ENCODE results near the gene ABCC1. TPM values are rescaled to one million over a fixed set of nuclear protein-coding genes. Genes with fewer than 3 reads are reported as not detected.
"Not testable (repeated sequence)": the region's sequence is repeated elsewhere in the genome, so short reads cannot be mapped to it uniquely, and the experiment has no call there.

Gene ABCC1
- polyA plus RNA-seq, 6 donors from 2014 or later, result 2.9 to 9.0 (median 5.3) TPM

- H3K4me1 Mint-ChIP-seq, result no peaks in the 10 kb centered on the region
- H3K4me3 Mint-ChIP-seq, result no peak overlapping the region
- DNase-seq (no peak), ATAC-seq (ENCODE audit: low read depth in 2 of 2) (no peak)
- no peaks in the 10 kb centered on the region for H3K27me3 Mint-ChIP-seq
- no peak overlapping the region for H3K27ac Mint-ChIP-seq
- no peaks in the 10 kb centered on the region for H3K9me3 Mint-ChIP-seq
- H3K36me3 Mint-ChIP-seq, result no peaks in the 10 kb centered on the region
Observed at GRCh38 chr16:15924996-15925395, 24.4 kb upstream of the ABCC1 start.

GRCh38 chr16:15925631-15926030 is 23.8 kb upstream of the ABCC1 start:
- Mint-ChIP-seq H3K4me1 (no peaks in the 10 kb centered on the region), H3K36me3 (no peaks in the 10 kb centered on the region), H3K4me3 (no peak overlapping the region), H3K27me3 (no peaks in the 10 kb centered on the region), H3K27ac (no peak overlapping the region), H3K9me3 (no peaks in the 10 kb centered on the region)
- DNase-seq (no peak), ATAC-seq (ENCODE audit: low read depth in 2 of 2) (no peak)

GRCh38 chr16:15928261-15929104 is 20.9 kb upstream of the ABCC1 start:
- H3K27me3 Mint-ChIP-seq, result no peaks in the 10 kb centered on the region
- H3K4me3 Mint-ChIP-seq, result no peak overlapping the region
- no peak for ATAC-seq (ENCODE audit: low read depth in 2 of 2)
- no peaks in the 10 kb centered on the region for H3K9me3 Mint-ChIP-seq
- H3K36me3 Mint-ChIP-seq, result no peaks in the 10 kb centered on the region
- H3K4me1 Mint-ChIP-seq, result no peaks in the 10 kb centered on the region
- no peak for DNase-seq
- no peak overlapping the region for H3K27ac Mint-ChIP-seq

GRCh38 chr16:15932939-15933338 is 16.5 kb upstream of the ABCC1 start:
- H3K4me1 Mint-ChIP-seq, result peaks cover 0 to 3% (median 0%) of the 10 kb centered on the region in 3 donors
- H3K27ac Mint-ChIP-seq, result no peak overlapping the region
- H3K4me3 Mint-ChIP-seq, result no peak overlapping the region
- no peaks in the 10 kb centered on the region for H3K36me3 Mint-ChIP-seq
- ATAC-seq (ENCODE audit: low read depth in 2 of 2) (no peak), DNase-seq (no peak)
- no peaks in the 10 kb centered on the region for H3K9me3 Mint-ChIP-seq
- no peaks in the 10 kb centered on the region for H3K27me3 Mint-ChIP-seq

GRCh38 chr16:15933781-15934180 is 15.6 kb upstream of the ABCC1 start:
- no peaks in the 10 kb centered on the region for H3K27me3 Mint-ChIP-seq
- H3K4me3 Mint-ChIP-seq, result no peak overlapping the region
- ATAC-seq (ENCODE audit: low read depth in 2 of 2) (no peak), DNase-seq (no peak)
- H3K9me3 Mint-ChIP-seq, result no peaks in the 10 kb centered on the region
- H3K27ac Mint-ChIP-seq, result peak overlapping the region in 1 of 6 donors; percentile 22
- peaks cover 0 to 3% (median 0%) of the 10 kb centered on the region in 3 donors for H3K4me1 Mint-ChIP-seq
- H3K36me3 Mint-ChIP-seq, result no peaks in the 10 kb centered on the region

- Mint-ChIP-seq H3K4me3 (no peak overlapping the region), H3K9me3 (peaks cover 0 to 1% (median 0%) of the 10 kb centered on the region in 7 donors), H3K4me1 (peaks cover 0 to 3% (median 3%) of the 10 kb centered on the region in 3 donors), H3K27ac (no peak overlapping the region), H3K27me3 (no peaks in the 10 kb centered on the region), H3K36me3 (no peaks in the 10 kb centered on the region)
- DNase-seq (no peak), ATAC-seq (ENCODE audit: low read depth in 2 of 2) (no peak)
Observed at GRCh38 chr16:15934991-15935390, 14.4 kb upstream of the ABCC1 start.

- not testable (repeated sequence) for ATAC-seq (ENCODE audit: low read depth in 2 of 2); H3K36me3 Mint-ChIP-seq
Observed at GRCh38 chr16:15936809-15937208, 12.6 kb upstream of the ABCC1 start.

GRCh38 chr16:15942931-15943690 is 6.3 kb upstream of the ABCC1 start:
- Mint-ChIP-seq H3K9me3 (peaks cover 0 to 1% (median 0%) of the 10 kb centered on the region in 7 donors), H3K27ac (peak overlapping the region; percentile 58 to 97 (median 78)), H3K4me3 (peak overlapping the region; percentile 32 to 88 (median 61)), H3K27me3 (no peaks in the 10 kb centered on the region), H3K36me3 (no peaks in the 10 kb centered on the region), H3K4me1 (peaks cover 14 to 29% (median 21%) of the 10 kb centered on the region in 3 donors)
- DNase-seq (peak; percentile 51), ATAC-seq (ENCODE audit: low read depth in 2 of 2) (peak; percentile 92 to 93)

More at GRCh38 chr16:15936809-15937208, 12.6 kb upstream of the ABCC1 start:
- peaks cover 2 to 11% (median 3%) of the 10 kb centered on the region in 3 donors for H3K4me1 Mint-ChIP-seq
- not testable (repeated sequence) for H3K27me3 Mint-ChIP-seq, H3K9me3 Mint-ChIP-seq, DNase-seq, H3K27ac Mint-ChIP-seq, H3K4me3 Mint-ChIP-seq

- DNase-seq (no peak), ATAC-seq (ENCODE audit: low read depth in 2 of 2) (no peak)
- H3K36me3 Mint-ChIP-seq, result no peaks in the 10 kb centered on the region
- H3K27me3 Mint-ChIP-seq, result no peaks in the 10 kb centered on the region
- H3K4me3 Mint-ChIP-seq, result peak overlapping the region in 3 of 8 donors; percentile 1 to 98 (median 15)
- H3K27ac Mint-ChIP-seq, result peak overlapping the region in 2 of 6 donors; percentile 9 to 63
- H3K4me1 Mint-ChIP-seq, result peaks cover 30 to 44% (median 42%) of the 10 kb centered on the region in 3 donors
- H3K9me3 Mint-ChIP-seq, result no peaks in the 10 kb centered on the region
Observed at GRCh38 chr16:15946257-15947044, 3.0 kb upstream of the ABCC1 start.

GRCh38 chr16:15947983-15948509 is 1.4 kb upstream of the ABCC1 start:
- Mint-ChIP-seq H3K9me3 (no peaks in the 10 kb centered on the region), H3K27me3 (no peaks in the 10 kb centered on the region), H3K4me1 (peaks cover 30 to 44% (median 38%) of the 10 kb centered on the region in 3 donors), H3K4me3 (peak overlapping the region in 2 of 8 donors; percentile 96 to 98), H3K27ac (peak overlapping the region in 1 of 6 donors; percentile 90), H3K36me3 (no peaks in the 10 kb centered on the region)
- DNase-seq (no peak), ATAC-seq (ENCODE audit: low read depth in 2 of 2) (no peak)

- Mint-ChIP-seq H3K4me1 (peaks cover 23 to 44% (median 37%) of the 10 kb centered on the region in 3 donors), H3K36me3 (no peaks in the 10 kb centered on the region), H3K9me3 (no peaks in the 10 kb centered on the region), H3K27me3 (no peaks in the 10 kb centered on the region), H3K27ac (peak overlapping the region; percentile 90 to 97 (median 95)), H3K4me3 (peak overlapping the region; percentile 90 to 98 (median 96))
- peak; percentile 46 for DNase-seq
- ATAC-seq (ENCODE audit: low read depth in 2 of 2), result peak; percentile 37 to 39
Observed at GRCh38 chr16:15948532-15949209, 745 bp upstream of the ABCC1 start.

- peak; percentile 51 to 56 for ATAC-seq (ENCODE audit: low read depth in 2 of 2)
- no peaks in the 10 kb centered on the region for H3K27me3 Mint-ChIP-seq
- H3K4me1 Mint-ChIP-seq, result peaks cover 28 to 56% (median 48%) of the 10 kb centered on the region in 3 donors
- DNase-seq, result peak; percentile 20
- peak overlapping the region; percentile 90 to 97 (median 94) for H3K4me3 Mint-ChIP-seq
- H3K36me3 Mint-ChIP-seq, result peaks cover 0 to 2% of the 10 kb centered on the region in 2 donors
- H3K27ac Mint-ChIP-seq, result peak overlapping the region; percentile 93 to 99 (median 96)
- H3K9me3 Mint-ChIP-seq, result peaks cover 0 to under 1% (median 0%) of the 10 kb centered on the region in 7 donors
Observed at GRCh38 chr16:15950161-15950854, 892 bp downstream of the ABCC1 start.
